HFF-Myc (cell line): ENCODE results near the gene RASGRP1.

Experiments
- DNase-seq: peaks from one replicate; pipeline ENCODE4 v3.0.0-alpha.2; 2011; ENCODE audit warnings: low read depth; ENCODE audit errors: extremely low read depth
- H3K4me3 ChIP-seq: replicated peaks from 2 replicates; pipeline ENCODE4 v1.5.1; 2011; ENCODE audit warnings: low read depth, mild to moderate bottlenecking, control low read depth, low read length
- TF ChIP-seq, protein P1 (sequence below): IDR thresholded peaks from 2 replicates; pipeline ENCODE4 v1.5.1; 2012; ENCODE audit warnings: mild to moderate bottlenecking, low read depth, low read length, control low read depth; ENCODE audit errors: missing control alignments

RASGRP1 gene

DNA sequence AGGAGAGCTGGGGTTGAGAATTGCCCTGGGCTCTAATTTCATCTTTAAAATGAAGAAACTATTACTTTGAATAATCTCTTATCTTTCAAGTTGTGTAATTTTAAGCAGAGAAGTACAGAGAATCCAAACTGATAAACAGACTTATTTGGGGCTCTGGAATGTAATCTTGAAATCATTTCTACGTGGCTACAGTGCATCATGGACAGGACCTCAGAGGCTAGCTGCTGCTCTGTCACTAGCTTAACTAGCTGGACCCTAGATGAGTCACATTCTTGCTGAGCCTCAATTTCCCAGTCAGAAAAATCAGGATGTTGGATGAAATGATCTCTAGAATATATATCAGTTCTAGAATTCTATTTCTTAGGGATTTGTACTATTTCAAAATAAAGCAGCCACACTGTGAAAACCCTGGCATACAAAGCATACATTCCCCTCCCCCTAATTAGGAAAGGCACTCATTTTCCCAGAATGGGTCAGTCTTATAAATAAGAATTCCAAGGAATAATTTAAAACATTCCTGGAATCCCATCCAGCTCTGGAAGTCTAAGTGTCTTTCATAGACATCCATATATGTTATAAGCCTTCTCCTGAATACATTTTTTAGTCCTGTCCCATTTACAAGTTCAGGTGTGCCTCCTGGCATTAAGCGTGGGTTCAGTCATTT, 47.2 kb downstream of the RASGRP1 start:
- H3K4me3 ChIP-seq: no peak overlapping the region
- DNase-seq: no peak
- TF ChIP-seq, protein P1, sequence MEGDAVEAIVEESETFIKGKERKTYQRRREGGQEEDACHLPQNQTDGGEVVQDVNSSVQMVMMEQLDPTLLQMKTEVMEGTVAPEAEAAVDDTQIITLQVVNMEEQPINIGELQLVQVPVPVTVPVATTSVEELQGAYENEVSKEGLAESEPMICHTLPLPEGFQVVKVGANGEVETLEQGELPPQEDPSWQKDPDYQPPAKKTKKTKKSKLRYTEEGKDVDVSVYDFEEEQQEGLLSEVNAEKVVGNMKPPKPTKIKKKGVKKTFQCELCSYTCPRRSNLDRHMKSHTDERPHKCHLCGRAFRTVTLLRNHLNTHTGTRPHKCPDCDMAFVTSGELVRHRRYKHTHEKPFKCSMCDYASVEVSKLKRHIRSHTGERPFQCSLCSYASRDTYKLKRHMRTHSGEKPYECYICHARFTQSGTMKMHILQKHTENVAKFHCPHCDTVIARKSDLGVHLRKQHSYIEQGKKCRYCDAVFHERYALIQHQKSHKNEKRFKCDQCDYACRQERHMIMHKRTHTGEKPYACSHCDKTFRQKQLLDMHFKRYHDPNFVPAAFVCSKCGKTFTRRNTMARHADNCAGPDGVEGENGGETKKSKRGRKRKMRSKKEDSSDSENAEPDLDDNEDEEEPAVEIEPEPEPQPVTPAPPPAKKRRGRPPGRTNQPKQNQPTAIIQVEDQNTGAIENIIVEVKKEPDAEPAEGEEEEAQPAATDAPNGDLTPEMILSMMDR: no peak

DNA sequence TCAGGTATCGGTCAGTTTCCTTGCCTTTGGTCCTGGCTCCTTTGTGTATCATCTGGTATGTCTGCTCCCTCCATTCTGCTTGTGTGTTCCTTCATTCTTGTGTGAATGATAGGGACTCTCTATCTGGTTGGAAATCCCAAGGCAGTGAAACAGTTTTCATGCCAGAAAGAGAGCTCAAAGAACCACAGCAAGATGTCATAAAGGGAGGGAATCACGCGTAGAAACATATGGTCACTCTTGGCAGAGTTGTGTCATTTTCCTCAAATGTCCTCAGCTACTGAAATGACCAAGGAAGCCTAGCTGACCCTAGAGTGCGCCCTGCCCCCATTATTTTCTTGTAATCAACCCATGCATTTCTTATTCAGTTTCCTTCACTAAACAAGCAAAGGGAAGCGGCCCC, 48.0 kb downstream of the RASGRP1 start:
- H3K4me3 ChIP-seq: no peak overlapping the region
- TF ChIP-seq, protein P1: no peak
- no peak for DNase-seq

DNA sequence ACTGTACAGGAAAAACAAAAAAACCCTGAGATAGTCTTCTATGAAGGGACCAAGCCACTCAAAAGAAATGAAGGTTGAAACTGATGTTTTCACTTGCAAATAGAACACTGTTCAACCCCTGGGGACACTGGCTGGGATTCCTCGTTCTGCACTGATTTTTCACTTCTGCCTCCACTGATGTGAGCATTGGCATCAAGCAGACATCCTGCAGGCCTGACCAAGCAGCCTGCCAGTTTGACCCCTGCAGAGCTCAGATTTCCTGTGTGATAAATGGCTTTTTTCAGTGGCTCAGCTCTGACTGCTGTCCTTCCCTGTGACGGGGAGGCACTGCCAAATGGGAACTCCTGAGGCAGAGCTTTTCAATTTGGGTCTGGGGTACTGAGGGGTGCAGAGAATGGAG, 50.0 kb downstream of the RASGRP1 start:
- TF ChIP-seq, protein P1: no peak
- no peak for DNase-seq

DNA sequence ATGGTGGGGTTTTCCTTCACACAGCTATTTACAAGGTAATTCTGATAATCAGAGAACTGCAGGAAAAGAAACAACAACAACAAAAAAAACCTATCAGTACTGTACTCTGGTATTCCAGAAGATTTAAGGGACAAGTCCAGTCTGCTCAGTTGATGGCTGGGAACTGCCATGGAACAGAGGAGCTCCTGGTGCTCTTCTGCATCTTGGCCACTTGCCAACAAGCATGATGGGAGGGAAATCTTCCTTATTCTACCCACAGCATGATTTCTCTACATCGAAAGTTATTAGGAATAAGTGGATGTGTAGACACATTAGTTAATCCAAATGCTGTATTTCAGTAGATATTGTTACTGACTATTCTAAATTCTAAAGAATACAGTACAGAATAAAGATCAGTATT, 51.7 kb downstream of the RASGRP1 start:
- H3K4me3 ChIP-seq: no peak overlapping the region
- no peak for DNase-seq
- TF ChIP-seq, protein P1: no peak

More for the DNA sequence above, 50.0 kb downstream of the RASGRP1 start:
- no peak overlapping the region for H3K4me3 ChIP-seq

DNA sequence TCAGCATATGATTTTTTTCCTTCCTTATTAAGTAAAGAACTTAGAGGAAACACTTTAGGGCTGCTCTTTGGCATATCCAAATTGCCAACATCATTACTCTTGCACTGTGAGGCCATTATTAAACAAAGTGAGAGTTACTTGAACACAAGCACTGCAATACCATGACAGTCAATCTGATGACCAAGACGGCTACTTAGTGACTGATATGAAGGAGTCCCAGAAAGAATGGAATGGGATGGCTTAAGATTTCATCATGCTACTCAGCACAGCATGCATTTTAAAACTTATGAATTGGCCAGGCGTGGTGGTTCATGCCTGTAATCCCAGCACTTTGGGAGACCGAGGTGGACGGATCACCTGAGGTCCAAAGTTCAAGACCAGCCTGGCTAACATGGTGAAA, 55.5 kb downstream of the RASGRP1 start:
- TF ChIP-seq, protein P1: no peak
- DNase-seq: no peak

DNA sequence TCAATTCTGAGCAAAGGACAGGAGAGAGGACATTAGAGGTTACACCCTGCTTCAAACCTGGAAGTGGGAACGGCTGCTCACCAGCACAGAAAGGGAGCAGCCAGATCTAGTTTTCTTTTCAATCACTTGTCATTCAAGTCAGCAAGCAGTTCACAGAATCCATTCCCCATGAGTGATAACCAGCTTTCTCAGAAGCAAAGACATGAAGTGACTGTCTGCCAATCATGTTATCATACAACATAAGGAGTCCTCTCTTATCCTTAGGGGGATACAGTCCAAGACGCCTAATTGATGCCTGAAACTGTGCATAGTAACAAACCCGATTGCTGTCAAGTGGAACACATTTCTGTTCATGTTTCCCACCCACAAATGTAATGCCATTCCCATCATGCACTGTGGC, 56.0 kb downstream of the RASGRP1 start:
- TF ChIP-seq, protein P1: no peak
- DNase-seq: no peak
- H3K4me3 ChIP-seq: no peak overlapping the region

More for the DNA sequence above, 55.5 kb downstream of the RASGRP1 start:
- no peak overlapping the region for H3K4me3 ChIP-seq

DNA sequence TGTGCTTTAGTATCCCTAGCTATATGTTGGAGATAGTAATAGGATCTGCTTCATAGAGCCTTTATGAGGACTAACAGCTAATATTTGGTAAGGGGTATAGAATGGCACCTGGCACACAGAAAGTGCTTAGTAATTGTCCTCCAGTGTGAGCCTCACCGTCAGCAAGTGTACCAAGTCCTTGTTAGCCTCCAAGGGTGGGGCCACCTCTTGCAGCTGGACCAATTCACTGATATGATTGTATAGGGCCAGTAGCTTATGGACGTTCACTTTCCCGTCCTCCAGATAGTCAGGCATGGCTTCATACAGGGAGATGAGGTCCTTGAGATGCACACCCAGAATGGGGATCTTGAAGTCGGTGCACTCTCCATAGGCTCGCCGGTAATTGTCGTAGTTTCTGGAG, 57.0 kb downstream of the RASGRP1 start:
- H3K4me3 ChIP-seq: no peak overlapping the region
- DNase-seq: no peak
- TF ChIP-seq, protein P1: no peak
